Retinal pigment epithelial cell (primary cell): ENCODE data around the gene DNAH10.

Experiments
- DNase-seq: peaks from one replicate; pipeline ENCODE4 v3.0.0-alpha.2; 2010; ENCODE audit warnings: low read depth
- H3K4me3 ChIP-seq: 2 replicates; pipeline ENCODE4 v1.5.1; 2011; ENCODE audit warnings: mild to moderate bottlenecking, low read length, control low read depth, moderate library complexity
- TF ChIP-seq, protein P1 (sequence below): conservative IDR thresholded peaks from 2 replicates; pipeline ENCODE4 v1.5.1; 2011; ENCODE audit warnings: low read depth, low read length, control low read depth, inconsistent platforms

The DNAH10 gene

DNA sequence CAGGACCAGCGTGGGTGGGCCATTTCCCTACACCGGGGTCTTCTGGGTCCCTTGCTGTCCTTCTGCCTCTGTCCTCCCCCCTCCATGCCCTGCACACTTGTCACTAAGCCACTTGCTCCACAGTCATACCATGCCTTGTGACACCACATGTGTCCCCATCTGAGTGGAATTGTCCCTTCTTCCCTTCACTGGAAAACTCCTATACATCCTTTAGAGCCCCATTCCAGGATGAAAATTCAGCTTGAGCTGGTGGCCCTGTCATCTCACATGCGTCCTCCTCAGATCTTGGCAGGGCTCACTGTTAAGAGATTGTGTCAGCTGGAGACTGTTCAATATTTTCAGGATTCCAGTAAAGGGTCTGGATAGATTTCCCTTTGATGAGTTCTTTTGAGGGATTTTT, 87.4 kb downstream of the DNAH10 start:
- H3K4me3 ChIP-seq, result no peak overlapping the region
- TF ChIP-seq, protein P1, sequence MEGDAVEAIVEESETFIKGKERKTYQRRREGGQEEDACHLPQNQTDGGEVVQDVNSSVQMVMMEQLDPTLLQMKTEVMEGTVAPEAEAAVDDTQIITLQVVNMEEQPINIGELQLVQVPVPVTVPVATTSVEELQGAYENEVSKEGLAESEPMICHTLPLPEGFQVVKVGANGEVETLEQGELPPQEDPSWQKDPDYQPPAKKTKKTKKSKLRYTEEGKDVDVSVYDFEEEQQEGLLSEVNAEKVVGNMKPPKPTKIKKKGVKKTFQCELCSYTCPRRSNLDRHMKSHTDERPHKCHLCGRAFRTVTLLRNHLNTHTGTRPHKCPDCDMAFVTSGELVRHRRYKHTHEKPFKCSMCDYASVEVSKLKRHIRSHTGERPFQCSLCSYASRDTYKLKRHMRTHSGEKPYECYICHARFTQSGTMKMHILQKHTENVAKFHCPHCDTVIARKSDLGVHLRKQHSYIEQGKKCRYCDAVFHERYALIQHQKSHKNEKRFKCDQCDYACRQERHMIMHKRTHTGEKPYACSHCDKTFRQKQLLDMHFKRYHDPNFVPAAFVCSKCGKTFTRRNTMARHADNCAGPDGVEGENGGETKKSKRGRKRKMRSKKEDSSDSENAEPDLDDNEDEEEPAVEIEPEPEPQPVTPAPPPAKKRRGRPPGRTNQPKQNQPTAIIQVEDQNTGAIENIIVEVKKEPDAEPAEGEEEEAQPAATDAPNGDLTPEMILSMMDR, result no peak
- no peak for DNase-seq

DNA sequence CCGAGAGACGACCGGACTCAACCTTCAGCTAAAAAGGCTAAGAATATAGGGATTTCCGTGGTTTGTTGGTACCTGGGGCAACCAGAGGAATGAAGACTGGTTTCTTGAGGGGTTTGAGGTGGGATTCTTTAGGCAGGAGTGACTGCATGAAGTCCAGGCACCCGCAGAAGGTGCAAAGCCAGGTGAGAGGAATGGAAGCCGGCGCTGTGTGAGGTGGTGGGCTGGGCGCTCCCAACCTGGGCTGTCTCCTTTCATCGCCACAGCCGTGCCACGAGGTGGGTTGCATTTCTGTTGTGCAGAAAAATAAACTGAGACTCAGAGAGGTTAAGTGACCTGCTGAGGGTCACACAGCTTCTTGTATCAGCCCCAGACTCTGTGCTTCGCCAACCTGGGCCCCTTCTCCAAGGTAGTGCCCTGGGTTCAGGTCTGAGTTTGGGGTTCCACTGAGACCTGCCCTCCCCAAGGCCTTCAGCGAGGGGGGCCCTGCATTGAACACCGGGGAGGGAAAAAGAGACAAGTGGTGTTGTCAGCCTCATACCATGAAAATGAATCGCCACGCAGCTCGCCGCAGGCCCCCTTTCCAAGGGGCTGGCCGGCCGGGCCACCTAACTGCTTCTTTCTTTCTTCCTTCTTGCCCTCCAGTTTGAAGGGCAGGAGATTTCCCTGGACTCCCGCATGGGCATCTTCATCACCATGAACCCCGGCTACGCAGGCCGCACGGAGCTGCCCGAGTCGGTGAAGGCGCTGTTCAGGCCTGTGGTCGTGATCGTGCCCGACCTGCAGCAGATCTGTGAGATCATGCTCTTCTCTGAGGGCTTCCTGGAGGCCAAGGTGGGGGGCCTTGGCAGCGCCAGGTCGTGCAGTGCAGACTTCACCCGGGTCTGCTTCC, 88.4 kb downstream of the DNAH10 start:
- no peak for DNase-seq
- TF ChIP-seq, protein P1, result no peak
- H3K4me3 ChIP-seq, result no peak overlapping the region

DNA sequence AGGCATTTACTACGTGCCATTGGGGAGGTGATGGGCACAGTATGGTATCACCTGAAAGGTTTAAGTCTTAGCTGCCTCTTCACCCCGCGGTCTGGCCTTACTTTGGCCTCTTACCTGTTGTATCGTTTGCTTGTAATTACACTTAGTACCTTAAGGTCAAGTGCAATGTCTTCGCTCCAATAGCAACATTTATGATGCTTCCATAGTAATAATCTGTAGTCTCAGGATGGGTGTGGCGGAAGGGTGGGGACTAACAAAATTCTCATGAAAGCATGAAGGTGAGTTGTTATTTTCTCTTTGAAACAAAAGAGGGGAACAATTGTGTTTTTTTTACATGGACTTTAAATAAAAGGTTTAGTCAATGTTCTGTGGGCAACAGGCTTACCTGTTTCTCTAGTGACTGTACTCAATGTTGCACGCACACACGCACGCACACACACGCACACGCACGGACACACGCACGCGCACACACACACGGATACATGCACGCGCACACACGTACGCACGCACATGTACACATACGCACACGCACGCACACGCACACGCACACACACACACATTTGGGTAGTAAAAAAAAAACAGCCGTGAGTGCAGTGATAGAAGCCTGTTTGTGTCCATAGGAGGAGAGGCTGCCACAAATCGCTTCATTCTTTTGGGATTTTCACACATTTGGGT, 91.4 kb downstream of the DNAH10 start:
- H3K4me3 ChIP-seq, result no peak overlapping the region
- TF ChIP-seq, protein P1, result no peak
- DNase-seq, result no peak

DNA sequence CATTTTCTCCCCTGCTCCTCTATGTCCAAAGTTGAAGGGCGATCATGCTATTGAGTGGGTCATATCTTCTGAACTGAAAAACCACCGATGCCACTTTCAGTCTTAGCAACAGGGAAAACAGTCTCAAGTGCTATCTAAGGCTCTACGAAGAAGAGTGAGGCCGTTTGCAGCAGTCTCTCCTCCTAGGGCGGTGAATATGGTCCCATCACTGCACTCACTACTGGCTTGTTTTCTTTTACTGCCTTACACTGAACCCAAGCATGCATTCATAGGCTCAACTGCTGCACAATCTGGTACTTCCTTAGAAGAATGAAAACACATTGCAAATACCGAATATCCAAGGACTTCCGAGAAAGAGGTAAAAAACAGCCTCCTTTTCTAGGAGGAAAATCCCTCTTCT, 92.1 kb downstream of the DNAH10 start:
- TF ChIP-seq, protein P1, result no peak
- H3K4me3 ChIP-seq, result no peak overlapping the region
- no peak for DNase-seq

DNA sequence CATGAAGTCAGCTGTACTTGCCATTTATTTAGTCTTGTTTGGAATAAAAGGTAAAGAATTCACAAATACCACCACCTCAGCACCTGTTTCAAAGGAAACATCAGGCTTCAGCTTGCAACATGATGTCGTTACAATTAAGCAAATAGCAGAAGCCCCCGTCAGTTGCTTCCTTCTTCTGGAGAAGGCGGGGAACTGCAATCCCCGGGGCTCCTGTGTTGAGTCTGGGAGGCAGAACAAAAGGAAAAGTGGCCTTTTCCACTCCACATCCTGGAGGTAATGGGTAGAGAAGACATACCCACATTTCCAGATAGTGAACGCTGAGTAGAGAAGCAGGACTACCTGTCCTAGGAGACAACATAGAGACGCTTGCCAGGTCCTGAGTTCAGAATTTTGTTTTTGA, 92.8 kb downstream of the DNAH10 start:
- TF ChIP-seq, protein P1, result no peak
- H3K4me3 ChIP-seq, result no peak overlapping the region
- DNase-seq, result no peak

DNA sequence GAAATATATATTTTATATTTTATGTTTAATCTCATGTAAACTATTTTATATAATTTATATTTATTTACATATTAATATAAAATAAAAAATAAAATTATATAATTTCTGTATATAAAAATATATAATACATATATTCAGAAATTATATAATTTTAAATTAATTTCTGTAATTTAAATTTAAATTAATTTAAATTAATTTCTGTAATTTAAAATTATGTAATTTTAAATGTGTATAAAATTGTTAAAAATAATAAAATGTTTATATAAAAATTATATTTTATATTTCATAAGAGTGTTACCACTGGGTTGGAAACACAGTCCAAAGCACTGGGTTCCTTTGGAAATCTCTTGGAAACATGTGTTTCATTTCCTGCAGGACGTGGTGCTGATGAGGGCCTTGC, 94.6 kb downstream of the DNAH10 start:
- TF ChIP-seq, protein P1, result no peak
- H3K4me3 ChIP-seq, result no peak overlapping the region
- DNase-seq, result no peak
